Stimulated activated CD8-positive, alpha-beta memory T cell treated with anti-CD3 and anti-CD28 coated beads, Interleukin-7, amount 100 ng/mL, for 1 hour (primary cell): ENCODE data around the gene MUC5B.

ENCODE experiments used
- DNase-seq, 2 donors: peaks; one replicate each; pipeline ENCODE4 v3.0.0-alpha.2; 2020; ENCODE audit warnings: low read depth in 2 of 2

The MUC5B gene

DNA sequence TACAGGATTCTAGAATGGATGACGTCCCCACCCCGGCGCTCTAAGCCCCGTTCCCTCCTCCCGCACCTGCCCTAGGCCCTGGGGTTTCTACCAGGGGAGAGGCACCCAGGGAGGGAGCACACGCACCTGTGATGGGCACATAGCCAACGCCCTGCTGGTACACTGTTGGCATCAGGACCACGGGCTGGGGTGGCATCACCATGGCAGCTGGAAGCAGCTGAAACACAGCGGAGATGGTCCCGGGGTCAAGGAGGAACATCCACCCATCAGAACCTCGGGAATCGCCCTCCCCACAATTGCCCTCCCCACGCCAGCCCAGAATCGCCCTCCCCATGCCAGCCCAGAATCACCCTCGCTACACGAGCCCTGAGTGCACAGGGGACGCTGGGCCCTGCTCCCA lies 63.0 kb downstream of the MUC5B start:
- DNase-seq: no peak

DNA sequence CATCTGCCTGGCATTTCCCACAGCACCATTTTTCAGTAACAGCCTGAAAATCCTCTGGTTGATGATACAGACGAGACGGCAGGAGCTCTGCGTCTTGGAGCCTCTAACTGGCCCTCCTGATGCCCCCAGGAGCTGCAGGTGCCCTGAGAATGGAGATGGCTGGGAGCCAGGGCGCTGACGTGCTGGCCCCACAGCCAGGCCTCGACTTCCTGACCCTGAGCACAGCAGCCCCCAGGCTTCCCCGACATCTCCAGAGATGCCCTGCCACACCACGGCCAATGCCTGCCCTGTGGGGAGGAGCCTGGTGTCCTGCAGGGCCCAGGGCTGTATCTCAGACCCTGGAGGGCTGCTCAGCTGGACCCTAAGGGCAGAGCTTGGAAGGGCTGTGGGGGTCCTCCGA lies 65.1 kb downstream of the MUC5B start:
- DNase-seq: no peak

DNA sequence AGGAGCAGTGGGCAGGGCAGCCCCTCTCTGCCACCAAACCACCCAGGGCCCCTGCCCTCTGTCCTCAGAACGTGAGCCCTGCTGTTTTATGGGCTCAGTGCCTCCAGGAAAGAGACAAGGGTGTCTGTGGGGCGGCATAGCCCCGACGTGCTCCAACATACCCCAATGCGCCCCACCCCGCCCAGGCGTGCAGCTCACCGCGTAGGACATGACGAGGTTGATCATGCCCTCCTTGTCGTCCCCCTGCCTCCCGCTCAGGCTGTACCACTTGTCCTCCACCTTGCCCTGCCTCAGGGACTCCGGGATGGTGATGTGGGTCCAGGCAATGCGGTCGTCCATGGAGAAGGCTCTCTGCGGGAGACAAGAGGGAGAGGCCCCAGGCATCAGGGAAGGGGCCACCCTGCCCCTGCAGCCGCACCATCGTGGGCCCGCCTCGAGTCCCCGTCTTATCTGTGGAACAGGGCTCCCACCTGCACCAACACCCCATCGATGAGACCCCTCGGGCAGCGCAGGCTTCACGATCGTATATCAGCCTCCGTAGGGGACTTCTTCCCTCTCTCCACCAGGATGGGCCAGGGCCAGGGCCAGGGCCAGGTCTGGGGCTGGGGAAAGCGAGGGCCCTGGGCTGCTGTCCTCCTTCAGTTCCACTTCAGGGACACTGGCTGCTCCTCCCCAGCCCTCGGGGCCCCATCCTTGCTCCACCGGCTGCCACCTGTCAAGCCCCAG lies 65.7 kb downstream of the MUC5B start:
- DNase-seq: no peak

DNA sequence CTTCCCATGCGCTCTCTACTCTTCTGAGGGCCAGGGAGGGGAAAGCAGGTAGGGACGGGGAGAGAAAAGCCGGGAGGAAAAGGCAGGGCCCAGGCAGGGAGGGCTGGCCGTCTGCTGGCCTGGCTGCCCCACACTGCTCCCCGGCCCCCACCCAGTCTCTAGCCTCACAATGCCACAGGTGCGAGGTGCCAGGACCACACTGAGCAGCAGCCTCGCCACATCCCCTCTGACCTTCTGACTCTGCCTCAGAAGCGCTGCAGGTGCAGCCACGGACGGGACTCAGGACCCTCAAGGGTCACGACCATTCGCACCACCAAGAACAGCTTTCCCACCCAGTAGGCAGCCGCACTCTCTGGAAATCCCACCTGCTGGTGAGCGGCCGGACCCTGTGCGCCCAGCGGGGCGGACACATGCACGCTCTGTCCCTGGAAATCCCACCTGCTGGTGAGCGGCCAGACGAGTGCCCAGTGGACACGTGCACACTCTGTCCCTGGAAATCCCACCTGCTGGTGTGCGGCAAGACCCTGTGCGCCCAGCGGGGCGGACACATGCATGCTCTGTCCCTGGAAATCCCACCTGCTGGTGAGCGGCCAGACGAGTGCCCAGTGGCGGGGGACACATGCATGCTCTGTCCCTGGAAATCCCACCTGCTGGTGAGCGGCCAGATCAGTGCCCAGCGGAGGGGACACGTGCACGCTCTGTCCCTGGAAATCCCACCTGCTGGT lies 66.5 kb downstream of the MUC5B start:
- DNase-seq: no peak

DNA sequence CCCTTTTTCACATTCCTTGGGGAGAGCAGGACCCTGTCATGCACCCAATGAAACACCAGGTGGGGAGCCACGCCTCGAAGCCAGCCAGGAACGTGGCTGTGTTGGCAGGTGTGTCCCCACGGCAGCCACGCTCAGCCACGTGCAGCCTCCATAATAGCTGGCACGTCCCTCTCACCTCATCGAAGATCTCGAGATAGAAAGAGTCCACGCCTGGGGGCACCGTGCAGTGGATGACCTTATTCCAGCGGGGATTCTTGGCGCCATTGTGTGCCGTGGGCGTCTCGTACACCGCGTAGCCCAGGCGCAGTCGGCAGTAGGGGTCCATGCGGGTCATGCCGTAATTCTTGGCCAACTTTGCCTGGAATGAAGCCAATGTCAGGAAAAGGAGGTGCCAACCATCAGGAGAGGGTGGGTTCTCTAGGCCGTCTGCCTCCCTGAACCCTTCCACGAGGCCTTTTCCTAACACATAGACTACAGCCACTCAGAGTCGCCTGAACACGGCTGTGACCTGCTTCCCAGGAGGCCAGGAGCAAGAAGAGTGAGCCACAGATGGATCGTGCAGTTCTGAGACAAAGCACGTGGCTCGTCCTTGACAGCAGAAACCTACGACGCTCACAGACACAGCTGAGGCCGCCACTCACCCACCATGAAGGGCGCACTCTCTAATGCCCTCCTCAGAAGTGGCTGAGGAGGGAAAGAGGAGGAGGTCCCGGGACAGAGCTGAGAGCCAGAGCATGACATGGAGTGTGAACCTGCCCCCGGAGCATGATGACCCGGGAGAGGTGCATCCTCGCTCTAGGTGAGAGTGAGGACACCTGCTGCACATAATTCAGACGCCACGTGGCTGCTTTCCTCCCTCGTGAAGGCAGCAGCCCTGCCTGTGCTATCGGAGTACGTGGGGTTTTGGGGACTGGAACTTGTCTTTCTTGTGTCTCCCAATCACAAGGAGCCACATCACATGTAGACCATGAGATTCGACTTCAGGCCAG lies 67.5 kb downstream of the MUC5B start:
- no peak for DNase-seq

DNA sequence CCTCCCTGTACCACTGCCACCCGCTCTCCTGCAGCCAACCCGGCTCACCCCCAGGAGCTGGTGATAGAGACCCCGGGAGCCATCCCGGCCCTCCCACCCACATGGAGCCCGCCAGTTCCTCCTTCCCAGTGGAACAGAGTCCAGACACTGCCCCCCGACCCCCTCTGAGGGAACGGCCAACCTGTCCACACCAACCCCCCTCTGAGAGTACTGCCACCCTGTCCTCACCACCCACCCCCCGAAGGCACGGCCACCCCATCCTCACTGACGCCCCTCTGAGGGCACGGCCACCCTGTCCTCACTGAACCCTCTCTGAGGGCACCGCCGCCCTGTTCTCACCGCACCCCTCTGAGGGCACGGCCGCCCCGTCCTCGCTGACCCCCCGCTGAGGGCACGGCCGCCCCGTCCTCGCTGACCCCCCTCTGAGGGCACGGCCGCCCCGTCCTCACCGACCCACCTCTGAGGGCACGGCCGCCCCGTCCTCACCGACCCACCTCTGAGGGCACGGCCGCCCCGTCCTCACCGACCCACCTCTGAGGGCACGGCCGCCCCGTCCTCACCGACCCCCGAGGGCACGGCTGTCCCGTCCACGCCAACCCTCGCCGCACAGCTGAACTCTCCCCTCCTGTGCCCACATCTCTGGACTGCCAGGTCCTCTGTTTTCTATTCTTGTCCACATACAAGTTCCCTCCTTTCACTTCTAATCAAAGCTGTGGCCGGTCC lies 68.6 kb downstream of the MUC5B start:
- no peak for DNase-seq

DNA sequence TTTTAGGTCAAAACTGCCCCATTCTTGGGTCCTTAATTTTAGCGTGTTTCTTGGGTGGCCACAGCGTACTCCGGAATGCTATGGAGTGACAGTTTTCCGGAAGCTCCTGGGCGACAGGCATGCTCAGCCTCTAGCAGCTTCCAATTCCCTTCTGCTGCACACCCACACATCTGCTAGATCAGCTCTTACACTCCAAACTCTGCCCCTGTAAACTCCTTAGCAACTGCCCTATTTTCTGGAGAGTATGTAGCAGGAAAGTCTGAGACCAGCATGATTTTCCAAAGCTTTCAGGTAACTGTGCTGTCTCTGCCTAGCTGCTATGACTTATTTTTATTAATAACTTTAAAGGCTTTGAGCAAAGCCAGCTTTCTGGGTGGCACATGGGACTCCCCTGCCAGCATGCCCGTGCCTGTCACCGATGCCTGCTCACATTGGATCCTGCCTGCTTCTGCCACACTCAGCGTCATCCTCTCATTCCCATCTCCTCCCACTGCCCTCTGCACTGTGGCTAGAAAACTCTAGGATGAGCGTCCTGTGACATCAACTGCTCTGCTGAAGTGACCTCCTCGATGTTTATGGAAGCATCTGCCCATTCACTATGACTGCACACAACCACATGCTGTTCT lies 69.3 kb downstream of the MUC5B start:
- DNase-seq: no peak

DNA sequence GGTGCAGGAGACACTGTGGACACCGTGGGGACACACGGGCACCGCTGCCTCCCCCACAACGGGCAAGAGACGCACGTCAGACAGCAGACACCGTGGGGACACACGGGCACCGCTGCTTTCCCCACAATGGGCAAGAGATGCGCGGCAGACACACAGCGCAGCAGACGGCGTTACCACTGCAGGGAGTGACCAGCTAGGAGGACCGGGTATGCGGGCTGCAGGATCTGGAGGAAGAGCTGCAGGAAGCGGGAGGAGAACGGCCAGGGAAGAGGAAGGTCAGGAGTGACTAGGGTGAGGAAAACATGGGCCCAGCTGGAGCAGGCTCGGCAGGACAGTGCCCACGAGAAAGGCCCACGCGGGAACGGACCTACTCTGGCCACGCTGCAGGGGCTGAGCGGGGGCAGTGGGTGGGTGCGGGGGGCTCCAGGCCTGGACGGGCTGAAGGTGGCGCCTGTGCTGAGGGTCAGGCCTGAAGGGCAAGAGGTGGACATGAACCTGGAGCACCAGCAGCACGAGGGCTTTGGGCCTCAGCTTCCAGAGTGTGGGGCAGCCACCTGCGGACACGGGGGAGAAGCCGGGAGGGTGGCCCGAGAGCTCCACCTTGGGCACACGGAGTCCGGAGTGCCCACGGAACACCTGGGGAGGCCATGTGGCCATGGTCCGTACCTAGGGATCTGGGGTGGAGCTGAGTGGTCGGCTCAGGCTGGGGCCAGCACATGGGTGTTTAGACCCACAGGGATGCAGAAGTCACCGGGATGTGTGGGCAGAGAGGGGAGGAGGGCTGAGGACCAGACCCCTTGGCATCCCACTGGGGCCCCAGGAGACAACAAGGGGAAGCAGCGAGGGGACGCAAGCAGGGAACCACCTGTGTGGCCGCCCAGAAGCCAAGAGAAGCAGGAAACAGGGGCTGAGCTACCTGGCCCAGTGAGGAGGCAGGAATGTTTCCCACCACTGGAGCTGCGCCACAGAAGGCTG lies 70.1 kb downstream of the MUC5B start:
- no peak for DNase-seq

DNA sequence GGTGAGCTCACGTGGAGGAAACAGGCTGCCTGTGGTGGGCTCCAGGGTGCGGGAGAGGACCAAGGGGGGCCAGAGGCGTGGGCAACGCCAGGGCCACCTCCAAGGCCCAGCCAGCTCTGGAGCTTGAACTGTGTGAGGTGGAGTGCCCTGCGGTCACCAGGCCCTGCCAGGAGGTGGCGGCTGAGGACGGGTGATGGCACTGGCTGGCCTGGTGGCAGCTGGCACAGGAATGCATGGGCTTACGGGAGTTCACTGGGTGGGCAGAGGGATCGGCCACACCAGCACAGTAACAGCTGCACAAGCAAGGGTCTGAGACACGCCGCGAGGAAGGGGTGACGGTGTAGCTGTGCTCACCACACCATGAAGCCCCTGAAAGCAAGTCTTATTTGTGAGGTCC lies 70.8 kb downstream of the MUC5B start:
- DNase-seq: no peak

DNA sequence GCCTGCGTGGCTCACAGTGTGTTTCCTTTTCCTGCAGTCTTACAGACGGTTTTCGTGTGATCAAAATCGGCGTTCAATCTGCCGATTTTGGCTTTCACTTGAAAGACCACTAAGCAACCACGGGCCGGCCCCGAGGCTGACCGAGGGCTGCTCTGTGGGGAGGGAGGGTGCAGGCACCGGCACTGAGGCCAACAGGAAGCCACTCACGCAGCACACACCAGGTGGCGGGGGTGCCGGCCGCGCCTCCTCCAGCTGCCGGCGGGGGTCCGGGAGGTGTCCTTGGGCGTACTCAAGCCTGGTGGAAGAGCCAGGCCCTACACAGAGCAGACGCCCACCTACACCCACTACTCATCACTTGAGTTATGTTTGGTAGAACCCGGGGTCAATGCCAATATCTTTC lies 72.2 kb downstream of the MUC5B start:
- DNase-seq: no peak

DNA sequence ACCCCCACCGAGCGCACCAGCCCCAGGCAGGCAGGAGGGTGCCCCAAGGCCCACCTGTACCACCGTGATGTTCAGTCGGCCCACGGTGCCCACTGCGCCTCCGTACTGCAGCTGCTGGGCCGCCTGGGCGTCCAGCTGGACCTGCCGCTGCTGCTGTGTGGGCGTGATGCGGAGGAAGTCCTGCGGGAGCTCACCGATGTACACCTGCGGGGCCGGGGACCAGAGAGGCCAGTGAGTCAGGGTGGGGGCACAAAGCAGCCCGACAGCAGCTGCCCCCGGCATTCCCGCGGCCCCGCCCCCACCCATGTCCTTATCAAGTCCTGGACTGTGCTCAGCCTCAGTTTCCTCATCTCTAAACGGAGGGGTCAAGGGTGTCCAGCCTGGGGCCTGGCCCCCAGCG lies 72.7 kb downstream of the MUC5B start:
- no peak for DNase-seq

DNA sequence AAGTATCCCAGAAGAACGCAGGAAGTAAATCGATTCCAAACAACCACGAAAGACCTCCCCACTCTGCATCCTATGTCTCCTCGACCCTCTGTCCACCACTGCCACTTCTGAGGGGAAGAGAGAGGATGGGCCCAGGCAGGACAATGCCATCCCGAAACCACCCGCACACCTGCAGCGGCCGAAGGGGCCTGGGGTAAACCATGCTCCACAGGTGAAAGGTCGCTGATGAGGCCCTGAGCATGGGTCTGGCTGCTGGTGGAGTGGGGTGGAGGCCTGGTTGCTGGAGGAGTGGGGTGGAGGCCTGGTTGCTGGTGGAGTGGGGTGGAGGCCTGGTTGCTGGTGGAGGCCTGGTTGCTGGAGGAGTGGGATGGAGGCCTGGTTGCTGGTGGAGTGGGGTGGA lies 73.4 kb downstream of the MUC5B start:
- no peak for DNase-seq

DNA sequence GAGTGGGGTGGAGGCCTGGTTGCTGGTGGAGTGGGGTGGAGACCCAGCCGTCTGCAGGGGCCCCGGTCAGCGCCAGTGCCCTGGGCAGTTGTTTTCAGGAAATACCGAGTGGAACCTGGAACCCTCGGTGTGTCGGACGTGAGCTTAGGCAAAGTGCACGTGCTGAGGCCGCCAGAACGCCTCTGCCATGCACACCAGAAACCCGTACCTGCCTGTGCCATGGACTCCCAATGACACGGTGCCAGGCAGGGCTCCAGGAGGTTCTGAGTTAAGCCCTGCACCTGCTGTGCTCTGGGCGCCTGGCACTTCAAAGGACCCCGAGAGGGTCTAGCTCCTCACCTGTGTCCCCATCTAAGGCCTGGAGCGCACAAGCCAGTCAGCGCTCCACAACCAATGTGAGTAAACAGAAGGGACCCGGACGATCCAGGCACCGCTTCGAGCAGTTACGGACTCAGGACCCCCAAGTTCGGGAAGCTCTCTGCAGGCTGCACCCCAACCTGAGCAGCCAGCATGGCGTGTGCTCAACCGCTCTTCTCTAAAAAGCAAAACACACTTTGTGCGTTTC lies 74.2 kb downstream of the MUC5B start:
- no peak for DNase-seq

DNA sequence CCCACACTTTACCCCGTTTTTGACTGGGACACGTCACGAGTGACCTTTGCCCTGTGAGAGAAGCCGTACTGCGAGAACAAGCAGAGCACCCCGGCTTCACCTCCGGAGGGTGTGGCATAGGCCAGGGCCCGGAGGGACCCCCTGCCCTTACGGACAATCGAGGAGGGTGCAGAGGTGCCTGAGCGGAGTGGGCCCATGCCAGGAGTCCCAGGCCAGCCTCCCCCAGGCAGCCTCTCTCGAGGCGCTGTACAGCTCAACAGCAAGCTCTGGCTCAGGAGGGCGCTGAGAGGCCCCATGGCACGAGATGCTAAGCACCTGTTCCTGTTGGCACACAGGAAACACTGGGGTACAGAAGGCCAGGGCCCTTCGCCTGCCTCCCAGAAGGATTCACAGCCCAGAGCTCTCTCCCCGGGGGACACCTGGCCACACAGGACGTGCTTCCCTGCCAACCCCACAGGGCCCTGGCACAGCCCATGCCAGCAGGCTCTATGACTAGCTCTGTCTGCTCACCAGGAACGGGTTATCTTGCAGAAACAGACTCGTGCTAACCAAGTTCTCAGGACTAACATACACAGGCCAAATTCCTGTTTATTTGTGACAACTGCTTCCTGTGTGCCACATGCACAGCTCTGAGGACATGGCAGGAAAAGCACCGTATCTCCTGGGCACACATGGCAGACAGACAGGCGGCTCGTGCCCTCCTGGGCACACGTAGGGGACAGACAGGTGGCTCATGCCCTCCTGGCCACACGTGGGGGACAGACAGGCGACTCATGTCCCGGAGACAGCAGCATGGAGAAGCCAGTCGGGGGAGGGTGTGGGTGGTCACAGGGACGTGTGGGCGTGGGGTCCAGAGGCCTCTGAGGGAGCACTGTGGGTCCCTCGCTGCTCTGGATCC lies 75.0 kb downstream of the MUC5B start:
- DNase-seq: no peak

DNA sequence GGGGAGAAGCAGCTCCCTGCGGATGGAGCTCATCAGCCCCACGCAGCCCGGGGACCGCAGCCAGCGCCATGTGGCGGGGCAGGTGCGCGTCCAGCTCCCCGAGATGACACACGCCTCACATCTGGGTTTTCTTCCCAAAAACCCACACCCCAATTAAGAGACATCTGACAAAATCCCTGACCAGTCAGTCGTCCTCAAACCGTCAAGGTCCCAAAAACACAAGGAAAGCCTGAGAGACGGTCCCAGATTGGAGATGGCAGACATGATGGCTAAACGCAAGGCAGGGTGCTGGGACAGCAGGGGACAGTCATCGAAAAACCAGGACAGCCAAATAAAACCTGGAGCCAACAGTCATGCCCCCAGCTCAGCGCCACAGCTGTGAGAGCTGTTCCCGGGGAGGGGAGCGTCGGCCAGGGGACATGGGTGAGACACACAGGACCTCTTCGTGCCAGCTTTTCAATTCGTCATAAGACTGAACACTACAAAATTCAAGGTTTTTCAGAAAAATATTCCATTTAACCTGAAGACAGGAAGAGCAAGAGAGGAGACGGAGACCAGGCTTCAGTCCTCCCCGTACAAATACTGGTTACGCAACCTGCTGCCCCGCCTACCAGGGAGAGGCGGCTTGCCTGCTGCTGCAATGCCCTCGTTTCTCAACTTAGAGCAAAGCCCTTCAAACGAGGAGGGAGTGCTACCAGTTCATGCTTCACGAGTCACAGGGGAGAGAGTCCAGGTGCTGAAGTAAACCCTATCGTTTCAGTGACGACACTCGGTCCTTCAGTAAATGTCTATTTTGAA lies 76.0 kb downstream of the MUC5B start:
- DNase-seq: no peak

DNA sequence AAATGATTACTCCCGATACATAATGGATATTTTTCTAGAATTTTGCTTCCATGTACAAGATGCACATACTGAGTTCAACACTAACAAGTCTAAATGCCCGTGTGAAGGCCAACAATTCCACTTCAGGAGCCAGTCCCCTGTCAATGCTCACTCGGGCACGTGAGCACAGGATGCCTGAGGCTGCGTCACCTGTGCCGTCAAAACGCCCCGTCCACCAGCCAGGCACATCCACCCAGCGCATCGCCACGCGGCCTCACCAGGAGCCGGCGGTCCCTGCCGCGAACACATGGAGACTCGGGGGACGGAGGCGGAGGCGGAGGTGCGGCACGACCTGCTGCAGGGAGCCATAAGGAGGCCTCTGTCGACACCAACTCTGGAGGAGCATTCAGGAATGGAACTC lies 76.8 kb downstream of the MUC5B start:
- DNase-seq: no peak

DNA sequence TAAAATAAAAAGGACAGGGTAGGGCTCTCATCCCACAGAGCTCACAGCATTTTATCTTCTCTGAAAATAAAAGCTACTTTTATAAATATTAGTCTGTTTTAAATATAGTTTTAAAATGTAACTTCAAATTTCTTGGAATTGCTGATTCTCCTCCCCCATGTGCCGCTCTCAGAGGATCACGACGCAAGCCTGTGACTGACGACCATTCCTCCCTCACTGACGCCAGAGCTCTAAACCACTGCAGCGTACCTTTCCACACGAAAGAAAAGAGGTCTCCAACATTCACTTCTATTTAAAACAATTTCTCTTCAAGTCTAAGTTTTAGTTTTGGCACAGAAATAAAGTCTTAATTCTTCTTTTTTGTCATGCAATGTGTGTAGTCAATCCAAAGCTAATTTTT lies 77.3 kb downstream of the MUC5B start:
- DNase-seq: no peak
